Ovary (tissue), 10 donors: ENCODE data around the gene KLF12. TPM values are rescaled to one million over a fixed set of nuclear protein-coding genes. Genes with fewer than 3 reads are reported as not detected.

Experiments
- DNase-seq, 5 donors: peaks; one replicate each; pipeline ENCODE4 v3.0.0-alpha.2; 2019 to 2020
- H3K27ac ChIP-seq, 2 donors: fragments of 200-600 bp; one replicate each; pipeline versions ENCODE4 v1.5.1 to v1.8.0; 2019 to 2022
- H3K27me3 ChIP-seq: fragments of 200-600 bp; one replicate; pipeline ENCODE4 v1.8.0; 2022
- H3K36me3 ChIP-seq: fragments of 200-600 bp; sonication (generic); one replicate; pipeline ENCODE4 v1.5.1; 2019
- H3K4me1 ChIP-seq: one replicate; pipeline ENCODE4 v1.8.1; 2013; ENCODE audit warnings: mild to moderate bottlenecking, moderate library complexity; ENCODE audit not compliant: insufficient read depth
- H3K4me3 ChIP-seq: fragments of 200-600 bp; sonication (generic); one replicate; pipeline ENCODE4 v1.5.1; 2017
- H3K9me3 ChIP-seq, 2 donors: fragments of 200-600 bp in 1 of 2; sonication (generic) in 1 of 2; one replicate each; pipeline versions ENCODE4 v1.5.1 to v1.8.1; 2013 to 2019; ENCODE audit warnings: mild to moderate bottlenecking in 1 of 2, moderate library complexity in 1 of 2
- EP300 ChIP-seq: sonication (generic); formaldehyde crosslinking; IDR thresholded peaks from one replicate; pipeline ENCODE4 v1.6.1; 2017; ENCODE audit warnings: antibody characterized with exemption
- POLR2A ChIP-seq: fragments of 450-650 bp; IDR thresholded peaks from one replicate; pipeline ENCODE4 v1.6.1; 2017; ENCODE audit warnings: antibody characterized with exemption, mild to moderate bottlenecking, moderate library complexity
- WGBS, 3 donors: extraction: QIAGEN DNeasy Blood & Tissue Kit in 1 of 3; methylation state at CpG; one replicate each; pipeline versions ENCODE4 v1.1.5 to v1.1.7; 2013 to 2017; 5-methylcytosine and 5-hydroxymethylcytosine counted together
- intact Hi-C, 4 donors: fragments of 100-400 bp; cut with DNase I; formaldehyde crosslinking; loops; one replicate each; pipeline versions ENCODE4 v1.11.0 to v1.15.1; 2022 to 2023
- long read RNA-seq, 3 donors: library from polyadenylated mRNA in 2 of 3; unstranded in 2 of 3; transcript quantifications; one replicate each; pipeline ENCODE4 v2.0.0 and lab custom pipeline, GENCODE V29; 2021 to 2026
- polyA plus RNA-seq, 2 donors: library from polyadenylated mRNA; stranded (reverse); fragments of 200-250 nt in 1 of 2; fragments of 350-450 nt in 1 of 2; fragmentation: Illumina TruSeq in 1 of 2; extraction: RNeasy Lipid Tissue Mini Kit (QIAGEN cat#74804) in 1 of 2; gene quantifications; one replicate each; pipeline ENCODE4 v1.2.3, GENCODE V29; 2013 to 2014
- total RNA-seq, 7 donors: library from RNA; depleted of rRNA in 2 of 7; stranded (reverse); fragments of >200 nt in 2 of 7; fragmentation: NEBNext Ultra II Directional in 3 of 7; extraction: Animal tissue kit (Norgen Biotek cat#: 25700) in 3 of 7; gene quantifications; one replicate each; pipeline versions ENCODE4 v1.1.0 to v1.2.4, GENCODE V29; 2016 to 2023
- TF ChIP-seq, protein P1 (sequence below), 3 donors: fragments of 450-650 bp in 2 of 3; fragments of 200-600 bp in 1 of 3; IDR thresholded peaks; one replicate each; pipeline versions ENCODE4 v1.5.1 to v1.8.0; 2016 to 2022; ENCODE audit warnings: antibody characterized with exemption in 3 of 3, mild to moderate bottlenecking in 1 of 3
- donor health status: DM: no; HTN: no; CAD: no; lungs with moderate emphysema.
- donor health status: DM: no; HTN: no; CAD: no.
- donor health status: Bipolar disorder and iron deficiency.
- donor health status: DM: yes; HTN: yes; CAD: no.
- donor health status: DM: no; HTN: no; CAD: no.
- donor health status: DM: yes; HTN: yes; CAD: no.

Gene KLF12
- 10 to 100 TPM in 5 of 7 donors, 1 to 10 TPM in 2; 8.2 to 22.1 (median 16.3) TPM for total RNA-seq
- 1 to 10 TPM; 3.6 to 8.7 TPM for polyA plus RNA-seq
- long read RNA-seq, donor 1, partial matches to known transcripts = 1 of 7 reads
- long read RNA-seq, donor 1, other reads (novel, unspliced or antisense) = 6 of 7 reads
- long read RNA-seq, donor 2 = 0 reads
- long read RNA-seq, donor 3, partial matches to known transcripts = 0 of 7 reads
- long read RNA-seq, donor 3, other reads (novel, unspliced or antisense) = 7 of 7 reads

DNA sequence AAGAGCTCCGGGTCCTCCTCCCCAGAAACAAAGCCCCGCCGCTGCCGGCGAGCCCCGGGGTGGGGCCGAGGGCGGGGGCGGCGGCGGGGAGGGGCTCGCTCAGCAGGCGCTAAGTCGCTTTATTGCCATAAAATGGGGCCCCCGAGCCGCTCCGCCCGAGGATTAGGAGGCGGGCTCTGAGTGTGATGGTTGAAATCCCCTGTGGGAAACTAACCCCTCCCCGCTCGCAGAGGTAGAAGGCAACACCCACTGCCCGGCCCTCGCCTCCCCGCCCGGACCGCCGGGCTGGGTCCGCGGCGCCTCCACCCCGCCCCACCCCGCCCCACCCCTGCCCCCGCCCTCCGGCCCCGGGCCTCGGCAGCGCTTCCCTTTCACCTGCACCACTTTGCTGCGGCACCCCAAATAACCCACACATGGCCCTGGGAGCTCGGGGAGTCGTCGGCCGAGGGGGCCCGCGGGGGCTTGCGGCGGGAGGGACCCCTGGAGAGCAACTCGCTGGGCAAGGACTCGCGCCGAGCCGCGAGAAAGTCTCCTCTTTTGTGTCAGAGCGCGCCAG is at the start of gene KLF12:
KLF12 (minus strand) TSS at position 184 of the 556 bp plus-strand sequence.
- no peaks in the 10 kb centered on the region for H3K36me3 ChIP-seq
- H3K27ac ChIP-seq = peak within 1 kb of the TSS; percentile 63 to 94
- H3K4me1 ChIP-seq = peaks cover 7% of the 10 kb centered on the region
- TF ChIP-seq POLR2A = no peak
- peak; percentile 85 to 89 (median 87) for DNase-seq
- WGBS, 3 donors = 1 to 2% (median 1%) methylated on average over 24 to 54 of the region's 54 CpGs
- H3K4me3 ChIP-seq = peak within 1 kb of the TSS; percentile 77
- intact Hi-C loops = loop anchor here in 1 of 4 donors (10.0 kb wide), 1 partner anchor 299 kb away; no protein-coding TSS in a partner anchor
- no peaks in the 10 kb centered on the region for H3K27me3 ChIP-seq
- no peaks in the 10 kb centered on the region for H3K9me3 ChIP-seq

DNA sequence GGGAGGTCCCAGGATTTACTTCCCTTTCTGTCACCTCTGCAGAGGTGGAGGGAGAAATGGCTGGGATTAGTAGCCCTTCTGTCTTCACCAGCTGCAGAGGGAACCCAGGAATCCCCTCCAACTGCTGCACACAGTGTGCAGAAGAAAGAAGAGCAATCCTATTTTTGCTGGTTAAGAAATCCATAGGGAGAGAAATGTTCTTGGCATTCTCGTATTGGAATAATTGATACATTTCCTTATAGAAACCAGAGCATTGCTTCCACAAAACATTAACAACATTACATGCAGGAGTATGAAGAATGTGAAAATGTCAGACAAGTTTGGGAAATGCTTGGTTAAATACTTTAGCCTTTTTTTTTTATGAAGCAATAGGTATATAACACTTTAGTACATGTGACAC is 48.3 kb upstream of the KLF12 start:
- Histone ChIP-seq H3K4me1 (no peaks in the 10 kb centered on the region), H3K27me3 (no peaks in the 10 kb centered on the region), H3K27ac (no peak overlapping the region), H3K9me3 (no peaks in the 10 kb centered on the region), H3K4me3 (no peak overlapping the region), H3K36me3 (no peaks in the 10 kb centered on the region)
- intact Hi-C loops = no loop called here
- 88 to 100% (median 98%) methylated on average over 1 of the region's 1 CpG for WGBS, 3 donors
- TF ChIP-seq EP300 (no peak), POLR2A (no peak)
- TF ChIP-seq, protein P1, sequence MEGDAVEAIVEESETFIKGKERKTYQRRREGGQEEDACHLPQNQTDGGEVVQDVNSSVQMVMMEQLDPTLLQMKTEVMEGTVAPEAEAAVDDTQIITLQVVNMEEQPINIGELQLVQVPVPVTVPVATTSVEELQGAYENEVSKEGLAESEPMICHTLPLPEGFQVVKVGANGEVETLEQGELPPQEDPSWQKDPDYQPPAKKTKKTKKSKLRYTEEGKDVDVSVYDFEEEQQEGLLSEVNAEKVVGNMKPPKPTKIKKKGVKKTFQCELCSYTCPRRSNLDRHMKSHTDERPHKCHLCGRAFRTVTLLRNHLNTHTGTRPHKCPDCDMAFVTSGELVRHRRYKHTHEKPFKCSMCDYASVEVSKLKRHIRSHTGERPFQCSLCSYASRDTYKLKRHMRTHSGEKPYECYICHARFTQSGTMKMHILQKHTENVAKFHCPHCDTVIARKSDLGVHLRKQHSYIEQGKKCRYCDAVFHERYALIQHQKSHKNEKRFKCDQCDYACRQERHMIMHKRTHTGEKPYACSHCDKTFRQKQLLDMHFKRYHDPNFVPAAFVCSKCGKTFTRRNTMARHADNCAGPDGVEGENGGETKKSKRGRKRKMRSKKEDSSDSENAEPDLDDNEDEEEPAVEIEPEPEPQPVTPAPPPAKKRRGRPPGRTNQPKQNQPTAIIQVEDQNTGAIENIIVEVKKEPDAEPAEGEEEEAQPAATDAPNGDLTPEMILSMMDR (IDR thresholded peaks at IDR 0.05) = no peak
- no peak for DNase-seq

DNA sequence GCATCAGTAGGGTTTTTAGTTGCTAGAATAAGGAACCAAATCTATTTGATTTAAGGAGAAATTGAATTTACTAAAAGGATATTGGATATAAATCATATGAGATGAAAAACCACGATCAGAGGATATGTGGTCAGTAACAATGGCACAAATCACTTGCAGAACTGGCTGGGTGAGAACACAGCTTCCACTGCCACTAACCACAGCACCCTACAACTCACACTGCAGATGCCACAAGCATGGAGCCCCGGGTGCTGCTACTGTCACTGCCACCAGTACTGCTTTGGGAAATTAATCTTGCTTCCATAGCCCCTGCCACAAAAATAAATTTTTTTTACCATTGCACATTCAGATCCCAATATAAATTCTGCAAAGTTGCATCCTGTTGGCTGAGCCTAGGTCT is 40.6 kb upstream of the KLF12 start:
- TF ChIP-seq POLR2A (no peak), EP300 (no peak)
- TF ChIP-seq, protein P1 (IDR thresholded peaks at IDR 0.05) = no peak

DNA sequence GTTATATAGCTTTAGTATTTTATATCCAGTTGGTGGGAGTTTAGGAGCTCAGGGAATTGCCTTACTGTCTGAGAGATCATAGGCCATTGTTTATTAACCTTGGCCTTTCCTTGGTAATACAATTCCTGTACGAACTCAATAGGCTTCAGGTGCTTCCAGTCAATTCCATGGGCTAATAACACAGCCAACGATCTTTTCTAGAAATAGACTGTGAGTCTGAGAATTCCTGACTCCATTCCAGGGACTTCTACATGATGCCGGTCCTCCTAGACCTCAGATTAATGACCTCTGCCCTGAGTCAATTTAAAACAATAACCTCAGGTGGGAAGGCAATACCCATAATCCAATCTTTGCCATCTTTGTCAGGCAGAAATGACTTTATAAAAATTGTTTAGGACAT is 39.6 kb upstream of the KLF12 start:
- Histone ChIP-seq H3K27me3 (no peaks in the 10 kb centered on the region), H3K27ac (no peak overlapping the region), H3K4me1 (no peaks in the 10 kb centered on the region), H3K36me3 (no peaks in the 10 kb centered on the region), H3K9me3 (no peaks in the 10 kb centered on the region), H3K4me3 (no peak overlapping the region)
- no peak for DNase-seq
- WGBS, 3 donors = 77 to 84% (median 79%) methylated on average over 3 of the region's 3 CpGs
- TF ChIP-seq POLR2A = no peak
- TF ChIP-seq EP300 = no peak
- TF ChIP-seq, protein P1 (IDR thresholded peaks at IDR 0.05) = no peak
- intact Hi-C loops = no loop called here

More for the DNA sequence above, 40.6 kb upstream of the KLF12 start:
- H3K27me3 ChIP-seq = no peaks in the 10 kb centered on the region
- H3K4me1 ChIP-seq = no peaks in the 10 kb centered on the region
- no peaks in the 10 kb centered on the region for H3K36me3 ChIP-seq
- H3K9me3 ChIP-seq = no peaks in the 10 kb centered on the region
- H3K27ac ChIP-seq = no peak overlapping the region
- 79 to 89% (median 86%) methylated on average over 2 of the region's 2 CpGs for WGBS, 3 donors
- intact Hi-C loops = no loop called here
- no peak overlapping the region for H3K4me3 ChIP-seq
- no peak for DNase-seq

DNA sequence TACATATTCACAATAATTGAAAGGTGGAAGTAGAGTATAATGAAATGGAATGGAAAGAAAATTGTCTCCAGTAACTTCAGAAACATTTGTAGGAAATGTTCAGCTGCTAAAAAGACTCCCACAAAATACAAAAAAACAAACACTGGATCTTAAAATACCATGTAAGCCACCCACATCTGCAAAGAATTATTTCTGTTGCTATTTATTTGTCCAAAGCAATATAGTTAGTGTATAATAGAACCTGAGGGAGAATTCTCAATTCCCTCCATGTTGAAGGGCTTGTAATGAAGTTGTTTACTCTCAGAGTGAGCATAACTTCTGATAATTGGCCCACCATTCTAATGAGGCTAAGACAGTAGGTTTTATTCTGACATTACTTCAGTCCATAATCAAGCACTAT is 37.4 kb upstream of the KLF12 start:
- Histone ChIP-seq H3K4me1 (no peaks in the 10 kb centered on the region), H3K27ac (no peak overlapping the region), H3K9me3 (no peaks in the 10 kb centered on the region), H3K4me3 (no peak overlapping the region), H3K27me3 (no peaks in the 10 kb centered on the region), H3K36me3 (no peaks in the 10 kb centered on the region)
- intact Hi-C loops = no loop called here
- no peak for TF ChIP-seq EP300
- TF ChIP-seq, protein P1 (IDR thresholded peaks at IDR 0.05) = no peak
- TF ChIP-seq POLR2A = no peak
- no peak for DNase-seq
